GM13977 (cell line): ENCODE results near the gene IMMP2L.

Source experiments
- DNase-seq: peaks from one replicate; pipeline ENCODE4 v3.0.0; 2012; ENCODE audit warnings: low spot score
- in situ Hi-C: fragments of 300-500 bp; cut with MboI; formaldehyde crosslinking; loops from one replicate; pipeline ENCODE4 v1.12.0; 2022; ENCODE audit warnings: low sequenced_read_pairs, low pct_unique_long_range_greater_than_20kb, mixed read lengths, inconsistent platforms; ENCODE audit not compliant: unreplicated experiment
- TF ChIP-seq, protein P1 (sequence below): IDR thresholded peaks from 2 replicates; pipeline ENCODE4 v1.5.1; 2012; ENCODE audit warnings: mild to moderate bottlenecking, control low read depth; ENCODE audit not compliant: insufficient read depth; ENCODE audit errors: extremely low read depth, missing control alignments

IMMP2L gene

DNA sequence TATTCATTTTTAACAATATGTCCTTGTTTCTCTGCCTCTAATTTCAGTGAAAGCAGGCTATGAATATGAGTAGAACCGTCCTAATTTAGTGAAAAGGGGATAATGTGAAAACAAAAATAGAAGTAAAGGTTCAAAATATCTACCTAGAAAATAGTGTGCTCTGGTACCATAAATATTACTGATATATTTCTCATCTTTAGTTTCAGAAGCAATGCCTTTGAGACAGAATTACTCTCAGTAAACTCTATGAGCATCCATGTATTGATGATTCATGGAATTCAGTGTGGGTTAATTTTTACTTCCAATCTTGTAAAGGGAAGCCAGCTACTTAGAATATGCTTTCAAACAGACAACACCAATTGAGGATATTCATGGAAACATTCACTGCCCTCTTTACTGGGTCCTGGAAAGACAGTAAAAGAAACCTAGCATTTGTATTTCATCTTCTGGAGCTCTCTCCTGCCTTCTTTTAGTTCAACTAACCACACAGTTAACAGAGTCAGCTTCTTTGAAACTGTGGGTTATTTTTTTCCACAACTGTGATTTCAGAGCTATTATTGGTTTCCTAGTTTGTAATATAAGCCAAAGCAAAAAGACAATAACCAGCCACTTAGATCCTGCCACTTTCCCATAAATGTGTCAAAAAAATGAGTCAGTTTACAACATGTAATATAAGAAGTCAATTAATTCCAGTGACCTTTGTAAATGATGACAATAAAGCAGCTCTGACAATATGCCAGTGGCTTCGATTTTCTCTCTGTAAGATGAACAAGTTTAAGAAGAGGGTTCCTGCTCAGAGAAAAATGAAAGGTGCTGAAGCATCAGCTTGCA, 469.7 kb downstream of the IMMP2L start:
- in situ Hi-C loops: loop anchor here (25.0 kb wide), 2 partner anchors 395 to 645 kb away; no protein-coding TSS in a partner anchor
- TF ChIP-seq, protein P1, sequence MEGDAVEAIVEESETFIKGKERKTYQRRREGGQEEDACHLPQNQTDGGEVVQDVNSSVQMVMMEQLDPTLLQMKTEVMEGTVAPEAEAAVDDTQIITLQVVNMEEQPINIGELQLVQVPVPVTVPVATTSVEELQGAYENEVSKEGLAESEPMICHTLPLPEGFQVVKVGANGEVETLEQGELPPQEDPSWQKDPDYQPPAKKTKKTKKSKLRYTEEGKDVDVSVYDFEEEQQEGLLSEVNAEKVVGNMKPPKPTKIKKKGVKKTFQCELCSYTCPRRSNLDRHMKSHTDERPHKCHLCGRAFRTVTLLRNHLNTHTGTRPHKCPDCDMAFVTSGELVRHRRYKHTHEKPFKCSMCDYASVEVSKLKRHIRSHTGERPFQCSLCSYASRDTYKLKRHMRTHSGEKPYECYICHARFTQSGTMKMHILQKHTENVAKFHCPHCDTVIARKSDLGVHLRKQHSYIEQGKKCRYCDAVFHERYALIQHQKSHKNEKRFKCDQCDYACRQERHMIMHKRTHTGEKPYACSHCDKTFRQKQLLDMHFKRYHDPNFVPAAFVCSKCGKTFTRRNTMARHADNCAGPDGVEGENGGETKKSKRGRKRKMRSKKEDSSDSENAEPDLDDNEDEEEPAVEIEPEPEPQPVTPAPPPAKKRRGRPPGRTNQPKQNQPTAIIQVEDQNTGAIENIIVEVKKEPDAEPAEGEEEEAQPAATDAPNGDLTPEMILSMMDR: no peak
- no peak for DNase-seq

DNA sequence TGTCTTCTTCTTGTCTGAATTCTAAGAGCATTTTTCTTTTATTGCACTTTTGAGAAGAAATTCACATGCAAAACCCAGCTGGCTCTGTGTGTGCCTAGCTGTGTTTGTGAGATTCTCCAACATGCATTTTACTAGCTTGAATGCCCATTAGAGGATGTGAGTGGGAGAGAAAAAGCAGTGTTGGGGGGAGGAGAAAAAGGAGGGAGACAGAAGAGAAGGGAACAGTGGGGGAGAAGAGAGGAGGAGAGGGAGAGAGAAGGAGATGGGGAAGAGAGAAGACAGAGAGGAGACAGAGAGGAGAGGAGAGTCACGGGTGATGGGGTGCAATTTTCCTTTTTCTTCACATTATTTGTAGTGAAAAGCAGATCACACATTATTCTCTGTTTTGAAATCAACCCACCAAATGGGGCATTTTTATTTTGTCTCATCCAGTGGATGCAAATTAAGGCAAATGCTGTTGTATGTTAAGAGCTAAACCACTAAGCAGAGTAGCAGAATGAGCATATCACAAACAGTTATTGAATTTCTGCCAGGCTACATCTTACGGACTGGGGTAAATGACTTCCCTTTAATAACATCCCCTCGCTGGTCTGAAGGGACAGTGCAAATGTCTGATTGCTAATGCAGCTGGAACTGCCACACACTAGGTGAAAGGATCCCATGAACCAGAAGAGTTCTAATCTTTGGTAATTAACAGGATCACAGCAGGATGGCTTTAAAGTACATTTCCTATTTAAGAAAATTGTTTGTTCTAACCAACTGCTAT, 470.5 kb downstream of the IMMP2L start:
- no peak for DNase-seq
- in situ Hi-C loops: loop anchor here (25.0 kb wide), 2 partner anchors 396 to 646 kb away; no protein-coding TSS in a partner anchor
- TF ChIP-seq, protein P1: no peak

DNA sequence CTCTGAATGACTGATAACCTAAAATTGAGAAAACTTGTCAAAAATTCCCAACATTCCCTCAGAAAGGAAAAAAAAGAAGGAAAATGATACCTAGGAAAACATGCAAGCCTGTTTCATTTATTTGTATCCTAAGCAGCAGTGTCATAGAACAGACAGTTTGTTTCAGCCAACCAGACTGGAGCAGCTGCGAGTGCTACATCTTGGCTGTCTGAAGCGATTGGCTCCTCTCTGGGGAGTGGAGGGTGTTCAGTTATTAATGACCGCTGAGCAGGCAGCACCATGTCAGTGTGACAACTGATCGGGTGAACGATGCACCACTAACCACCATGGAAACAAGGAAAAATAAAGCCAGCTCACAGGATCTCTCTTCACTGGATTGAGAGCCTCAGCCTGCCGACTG, 471.4 kb downstream of the IMMP2L start, which contains the start of gene LRRN3:
LRRN3 (plus strand) TSS at position 282 of the 400 bp plus-strand sequence. CDS start 31,646 bp downstream, outside the sequence.
- in situ Hi-C loops: loop anchor here (25.0 kb wide), 2 partner anchors 396 to 646 kb away; no protein-coding TSS in a partner anchor
- TF ChIP-seq, protein P1: no peak
- DNase-seq: no peak

DNA sequence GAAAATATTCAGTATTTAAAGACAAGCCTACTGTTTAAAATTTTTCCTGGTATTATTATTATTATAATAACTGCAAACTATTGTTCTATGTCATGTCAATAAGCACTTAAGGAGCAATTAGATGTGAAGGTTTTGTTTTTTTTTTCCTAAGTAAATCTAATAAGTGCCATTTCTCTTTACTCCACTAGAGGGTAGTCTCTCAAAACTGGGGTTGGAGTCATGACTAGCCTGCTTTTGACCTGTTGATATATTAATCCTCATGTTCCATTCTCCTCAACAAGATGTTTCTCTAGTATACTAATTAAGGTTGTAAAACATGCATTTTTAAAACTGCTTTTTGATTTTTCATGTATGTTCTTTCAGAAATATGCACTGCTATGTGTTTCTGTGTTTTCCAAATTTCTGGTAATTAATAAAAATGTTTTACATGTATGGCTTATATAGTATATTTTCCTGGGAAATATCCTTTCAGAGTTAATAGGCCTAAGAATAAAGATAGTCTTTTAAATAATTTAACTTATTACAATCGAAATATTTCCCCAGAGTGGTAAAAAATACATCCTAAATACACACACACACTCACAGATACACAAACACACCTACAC, 472.4 kb downstream of the IMMP2L start:
- in situ Hi-C loops: loop anchor here (25.0 kb wide), 2 partner anchors 397 to 647 kb away; no protein-coding TSS in a partner anchor
- DNase-seq: no peak

DNA sequence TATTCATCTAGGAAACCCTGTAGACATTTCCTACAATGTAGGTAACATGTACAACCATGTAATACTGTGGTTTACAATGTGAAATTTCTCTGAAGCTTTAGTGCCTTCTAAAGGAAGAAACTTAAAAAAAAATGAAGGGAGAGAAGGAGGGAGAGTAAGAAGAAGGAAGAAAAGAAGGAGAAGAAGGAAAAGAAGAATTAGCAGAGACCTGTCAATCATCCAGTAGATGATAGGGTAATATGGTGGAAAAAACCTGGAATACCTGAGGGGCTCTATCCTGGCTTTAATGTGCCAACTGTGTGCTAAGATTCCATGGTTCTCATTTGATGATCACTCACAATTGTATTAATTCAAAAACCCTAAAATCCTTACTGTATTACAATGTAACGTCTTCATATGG, 474.0 kb downstream of the IMMP2L start:
- TF ChIP-seq, protein P1: no peak
- in situ Hi-C loops: loop anchor here (25.0 kb wide), 2 partner anchors 399 to 649 kb away; no protein-coding TSS in a partner anchor
- no peak for DNase-seq

More for the DNA sequence above, 472.4 kb downstream of the IMMP2L start:
- TF ChIP-seq, protein P1: peak; percentile 63

DNA sequence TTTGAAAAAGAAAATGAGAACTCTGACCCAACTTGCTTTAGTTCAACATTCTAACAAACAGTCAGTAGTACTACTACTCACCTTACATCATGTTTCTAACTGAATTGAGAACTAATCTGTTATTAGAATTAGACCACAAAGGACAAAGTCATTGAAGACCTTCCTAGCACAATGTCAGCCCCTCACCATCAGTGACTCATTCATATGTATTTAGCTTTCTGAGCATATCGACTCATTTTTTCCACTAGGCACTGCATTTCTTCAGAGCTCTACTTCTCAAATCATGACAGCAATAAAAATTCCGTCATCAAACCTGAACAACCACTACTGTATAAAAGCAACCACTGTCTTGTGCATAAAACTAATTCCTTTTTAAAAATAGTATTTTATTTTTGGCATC, 475.8 kb downstream of the IMMP2L start:
- in situ Hi-C loops: loop anchor here (25.0 kb wide), 2 partner anchors 401 to 651 kb away; no protein-coding TSS in a partner anchor
- no peak for DNase-seq
- TF ChIP-seq, protein P1: no peak
